Limb (tissue), 2 donors: ENCODE measurements around the gene NDUFV2.

Experiments
- DNase-seq, 2 donors: peaks; one replicate each; pipeline ENCODE4 v3.0.0-alpha.2; 2016; ENCODE audit errors: extremely low spot score in 2 of 2

Gene NDUFV2

GRCh38 chr18:9117980-9118841, 15.7 kb downstream of the NDUFV2 start:
- DNase-seq: no peak

GRCh38 chr18:9120796-9121195, 18.3 kb downstream of the NDUFV2 start:
- DNase-seq: no peak

DNA sequence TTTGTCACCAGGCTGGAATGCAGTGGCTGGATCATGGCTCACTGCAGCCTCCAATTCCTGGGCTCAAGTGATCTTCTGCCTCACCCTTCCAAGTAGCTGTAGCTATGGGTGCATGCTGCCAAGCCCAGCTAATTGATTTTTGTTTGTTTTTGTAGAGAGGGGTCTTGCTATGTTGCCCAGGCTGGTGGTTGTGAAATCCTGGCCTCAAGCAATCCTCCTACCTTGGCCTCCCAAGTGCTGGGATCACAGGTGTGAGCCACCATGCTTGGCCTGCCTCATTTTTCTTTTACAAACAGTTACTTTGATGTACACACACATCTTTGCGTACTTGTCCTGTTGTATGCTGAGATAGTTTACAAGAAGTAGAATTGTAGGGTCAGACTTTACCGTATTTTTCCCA, 21.0 kb downstream of the NDUFV2 start:
- no peak for DNase-seq

- no peak for DNase-seq
These were observed 22.3 kb downstream of the NDUFV2 start for GRCh38 chr18:9124824-9125223.

GRCh38 chr18:9126337-9126736, 23.8 kb downstream of the NDUFV2 start:
- DNase-seq: no peak

GRCh38 chr18:9130195-9130594, 27.7 kb downstream of the NDUFV2 start:
- no peak for DNase-seq

- DNase-seq: no peak
These were observed 28.3 kb downstream of the NDUFV2 start for GRCh38 chr18:9130806-9131205.

- DNase-seq: no peak
These were observed 30.1 kb downstream of the NDUFV2 start for GRCh38 chr18:9132628-9133027.

- no peak for DNase-seq
These were observed 30.7 kb downstream of the NDUFV2 start for GRCh38 chr18:9133225-9133624.

- no peak for DNase-seq
These were observed 32.8 kb downstream of the NDUFV2 start for GRCh38 chr18:9135081-9135911.

DNA sequence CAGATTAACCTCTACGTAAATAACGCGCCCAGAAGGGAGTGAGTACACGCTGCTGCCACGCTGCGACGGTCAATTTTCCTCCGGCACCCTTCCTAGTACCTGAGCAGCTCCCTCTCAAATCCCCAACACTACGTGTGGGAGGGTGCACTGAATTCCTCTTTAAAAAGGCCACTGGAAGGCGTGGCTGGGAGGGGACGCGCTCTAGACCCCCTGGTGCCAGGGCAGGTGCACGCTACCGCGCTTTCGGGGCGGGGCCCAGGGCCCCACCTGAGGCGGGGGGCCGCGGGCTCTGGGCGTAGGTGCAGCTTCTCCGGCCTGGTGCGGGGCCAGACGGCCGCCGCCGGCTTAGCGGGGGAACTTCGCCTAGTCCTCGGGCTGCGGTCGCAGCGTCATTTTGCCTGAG, 33.4 kb downstream of the NDUFV2 start:
- no peak for DNase-seq

- DNase-seq: peak; percentile 95 to 98
These were observed 34.0 kb downstream of the NDUFV2 start, which contains the start of gene ANKRD12 for GRCh38 chr18:9136315-9137155. Gene ANKRD12, plus strand, starts transcription at chr18:9136781. Its CDS starts 45,652 bp downstream, at chr18:9182433.

DNA sequence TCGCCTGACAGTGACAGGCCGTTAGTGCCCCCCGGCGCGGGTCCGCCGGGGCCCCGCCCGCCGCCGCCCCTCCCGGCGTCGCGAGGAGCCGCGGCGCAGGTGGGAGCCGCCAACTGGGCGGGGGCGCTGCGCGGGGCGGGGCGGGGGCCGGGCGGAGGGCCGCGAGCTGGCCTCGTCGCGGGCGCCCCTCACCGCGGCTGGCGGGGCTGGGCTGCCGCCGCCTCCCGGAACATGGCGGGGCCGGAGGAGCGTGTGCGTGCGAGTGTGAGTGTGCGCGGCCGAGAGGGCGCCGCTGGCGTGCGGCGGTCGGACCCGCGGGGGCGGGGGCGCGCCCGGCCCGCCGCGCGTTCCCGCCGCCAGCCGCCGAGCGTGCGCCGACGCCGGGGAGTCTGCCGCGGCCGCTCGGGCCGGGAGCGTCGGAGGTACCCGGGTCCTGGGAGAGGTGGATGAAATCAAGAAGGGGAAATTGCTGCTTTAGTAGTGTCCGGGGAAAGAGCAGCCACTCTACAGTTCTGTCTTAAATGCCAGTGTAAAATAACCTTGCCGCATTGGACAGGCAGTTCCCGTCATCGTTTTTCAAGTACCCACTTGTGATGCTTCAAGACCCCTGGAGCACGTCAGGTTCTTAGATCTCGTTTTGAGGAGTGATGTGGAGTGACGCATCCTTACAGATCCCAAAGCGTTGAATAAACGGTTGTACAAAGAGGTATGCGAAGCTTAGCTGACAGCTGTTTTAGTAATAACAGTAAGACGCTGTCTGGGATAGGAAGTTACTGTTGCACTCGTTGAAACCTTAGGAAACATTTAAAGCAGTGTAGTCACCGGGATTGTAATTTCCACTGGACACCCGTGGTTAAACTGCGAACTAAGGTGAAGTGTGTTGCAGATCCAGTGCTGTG, 34.9 kb downstream of the NDUFV2 start:
- DNase-seq: peak; percentile 68 to 84

- DNase-seq: no peak
These were observed 37.0 kb downstream of the NDUFV2 start for GRCh38 chr18:9139400-9140039.

DNA sequence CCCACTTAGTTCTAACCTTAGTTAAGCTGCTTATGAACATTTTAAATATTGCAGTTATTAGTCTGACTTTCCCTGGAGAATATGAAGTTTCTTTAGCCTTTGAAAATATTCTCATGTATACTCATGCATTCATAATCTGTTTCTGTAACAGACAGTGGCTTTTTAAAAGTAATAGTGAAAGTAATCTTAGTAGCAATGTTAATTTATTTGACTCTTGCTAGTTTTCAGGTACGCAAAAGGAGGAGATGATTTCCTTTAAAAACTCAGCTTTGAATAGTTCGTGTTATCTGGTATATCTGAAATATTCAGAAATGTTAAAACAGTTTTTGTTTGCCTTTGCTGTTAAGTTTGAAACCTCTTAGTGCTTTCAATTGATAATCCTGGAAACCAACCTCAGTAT, 37.9 kb downstream of the NDUFV2 start:
- no peak for DNase-seq

GRCh38 chr18:9140984-9141383, 38.5 kb downstream of the NDUFV2 start:
- no peak for DNase-seq

DNA sequence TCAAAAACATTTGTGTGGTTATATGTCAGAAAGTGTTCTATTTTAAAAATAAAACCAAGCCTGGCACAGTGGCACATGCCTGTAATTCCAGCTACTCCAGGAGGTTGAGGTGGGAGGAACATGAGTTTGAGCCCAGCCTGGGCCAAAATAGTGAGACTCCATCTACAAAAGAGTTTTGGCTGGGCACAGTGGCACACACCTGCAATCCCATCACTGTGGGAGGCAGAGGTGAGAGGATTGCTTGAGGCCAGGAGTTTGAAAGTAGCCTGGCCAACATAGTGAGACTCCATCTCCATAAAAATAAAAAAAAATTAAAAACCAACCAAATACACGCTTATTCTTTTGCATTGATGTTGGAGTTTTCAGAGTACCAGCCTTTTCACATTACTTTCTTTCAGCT, 43.7 kb downstream of the NDUFV2 start:
- no peak for DNase-seq

DNA sequence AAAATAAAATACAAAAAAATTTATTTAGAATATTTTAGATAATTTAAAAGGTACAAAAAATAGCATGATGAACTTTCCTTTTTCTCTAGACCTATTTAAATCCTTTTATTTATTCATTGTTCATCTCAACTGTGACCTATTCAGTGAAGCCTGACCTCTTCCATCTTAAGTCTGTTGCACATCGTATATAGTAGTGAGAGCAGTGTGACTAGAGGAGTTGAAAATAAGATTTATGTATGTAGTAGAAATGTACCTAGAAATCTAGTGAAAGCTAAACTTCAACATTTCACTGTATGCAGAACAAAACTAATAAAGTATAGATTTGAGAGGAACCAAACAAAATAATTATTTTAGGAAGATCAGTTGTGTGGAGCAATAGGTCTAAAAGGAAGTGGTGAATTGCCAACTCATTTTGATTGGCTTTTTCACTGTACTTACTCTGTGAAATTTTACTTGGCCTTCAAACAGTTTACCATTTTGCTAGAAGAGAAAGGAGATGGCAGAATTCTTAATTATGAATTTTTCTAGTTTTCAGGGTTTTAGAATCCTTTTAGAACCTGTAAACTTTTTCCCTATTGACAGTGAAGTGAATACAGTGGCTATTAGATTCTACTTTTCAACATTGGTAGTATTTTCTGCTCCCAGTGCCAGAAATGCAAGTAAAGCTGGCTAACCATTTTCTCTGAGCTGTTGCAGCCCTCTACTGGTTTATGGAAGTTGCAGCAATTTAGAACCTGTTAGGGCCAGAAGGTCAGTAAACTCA, 45.1 kb downstream of the NDUFV2 start:
- DNase-seq: peak in 1 of 2 donors; percentile 67

DNA sequence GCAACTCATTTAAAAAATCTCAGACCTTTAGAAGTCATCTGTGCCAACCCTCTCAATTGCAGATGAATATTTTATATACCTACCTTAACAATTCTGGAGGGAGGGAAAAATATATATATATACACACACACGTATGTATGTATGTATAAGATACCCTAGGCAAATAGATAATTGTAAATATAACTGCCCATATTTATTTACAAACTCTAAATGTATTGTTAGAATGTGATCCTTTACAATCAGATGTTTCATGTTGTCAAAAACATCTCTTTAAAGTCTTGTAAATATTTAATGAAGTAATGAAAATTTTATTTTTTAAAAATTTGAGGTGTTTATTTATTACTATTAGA, 45.7 kb downstream of the NDUFV2 start:
- DNase-seq: no peak
